Liver (tissue), 3 donors: Measurements from ENCODE around the gene KLHL9.

Experiments
- CTCF ChIP-seq: fragments of 150-350 bp; IDR thresholded peaks from 2 replicates; pipeline ENCODE4 v1.5.1; 2017; ENCODE audit warnings: improper control_type of control experiment, low read depth, low read length; ENCODE audit not compliant: missing input control
- EGR1 ChIP-seq, 2 donors: IDR thresholded peaks; 2 replicates each; pipeline ENCODE4 v1.6.1; 2016 to 2018; ENCODE audit warnings: antibody characterized with exemption in 2 of 2, low read depth in 2 of 2
- FOXA1 ChIP-seq: IDR thresholded peaks from 2 replicates; pipeline ENCODE4 v1.6.1; 2016; ENCODE audit warnings: antibody characterized with exemption
- RAD21 ChIP-seq, 2 donors: IDR thresholded peaks; 2 replicates each; pipeline ENCODE4 v1.6.1; 2016; ENCODE audit warnings: antibody characterized with exemption in 2 of 2, mild to moderate bottlenecking in 2 of 2
- SP1 ChIP-seq: IDR thresholded peaks from 2 replicates; pipeline ENCODE4 v1.6.1; 2018; ENCODE audit warnings: antibody characterized with exemption, mild to moderate bottlenecking
- TF ChIP-seq, protein P1 (sequence below): IDR thresholded peaks from 2 replicates; pipeline ENCODE4 v1.6.1; 2016; ENCODE audit warnings: antibody characterized with exemption
- TF ChIP-seq, protein P2 (sequence below): IDR thresholded peaks from 2 replicates; pipeline ENCODE4 v1.6.1; 2016; ENCODE audit warnings: antibody characterized with exemption
- donor health status: healthy.
- donor health status: healthy.

- TF ChIP-seq, protein P1, sequence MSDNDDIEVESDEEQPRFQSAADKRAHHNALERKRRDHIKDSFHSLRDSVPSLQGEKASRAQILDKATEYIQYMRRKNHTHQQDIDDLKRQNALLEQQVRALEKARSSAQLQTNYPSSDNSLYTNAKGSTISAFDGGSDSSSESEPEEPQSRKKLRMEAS, result no peak
- TF ChIP-seq CTCF (no peak), RAD21 (IDR thresholded peaks at IDR 0.05) (no peak), FOXA1 (no peak), SP1 (no peak), EGR1 (IDR thresholded peaks at IDR 0.05; ENCODE audit: low read depth in 2 of 2) (no peak)
- TF ChIP-seq, protein P2, sequence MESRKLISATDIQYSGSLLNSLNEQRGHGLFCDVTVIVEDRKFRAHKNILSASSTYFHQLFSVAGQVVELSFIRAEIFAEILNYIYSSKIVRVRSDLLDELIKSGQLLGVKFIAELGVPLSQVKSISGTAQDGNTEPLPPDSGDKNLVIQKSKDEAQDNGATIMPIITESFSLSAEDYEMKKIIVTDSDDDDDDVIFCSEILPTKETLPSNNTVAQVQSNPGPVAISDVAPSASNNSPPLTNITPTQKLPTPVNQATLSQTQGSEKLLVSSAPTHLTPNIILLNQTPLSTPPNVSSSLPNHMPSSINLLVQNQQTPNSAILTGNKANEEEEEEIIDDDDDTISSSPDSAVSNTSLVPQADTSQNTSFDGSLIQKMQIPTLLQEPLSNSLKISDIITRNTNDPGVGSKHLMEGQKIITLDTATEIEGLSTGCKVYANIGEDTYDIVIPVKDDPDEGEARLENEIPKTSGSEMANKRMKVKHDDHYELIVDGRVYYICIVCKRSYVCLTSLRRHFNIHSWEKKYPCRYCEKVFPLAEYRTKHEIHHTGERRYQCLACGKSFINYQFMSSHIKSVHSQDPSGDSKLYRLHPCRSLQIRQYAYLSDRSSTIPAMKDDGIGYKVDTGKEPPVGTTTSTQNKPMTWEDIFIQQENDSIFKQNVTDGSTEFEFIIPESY, result no peak
These were observed 5.5 kb upstream of the KLHL9 start for GRCh38 chr9:21340735-21341134.
